AG10803 (cell line): ENCODE data around the gene FHIT.

ENCODE experiments used
- DNase-seq: peaks from one replicate; pipeline ENCODE4 v3.0.0; 2010; ENCODE audit warnings: low read depth
- H3K4me3 ChIP-seq: 2 replicates; pipeline ENCODE4 v1.5.1; 2011; ENCODE audit warnings: mild to moderate bottlenecking, low read length, control low read depth
- CTCF ChIP-seq: conservative IDR thresholded peaks from 2 replicates; pipeline ENCODE4 v1.5.1; 2011; ENCODE audit warnings: mild to moderate bottlenecking, low read length, control low read depth, inconsistent platforms

The FHIT gene

DNA sequence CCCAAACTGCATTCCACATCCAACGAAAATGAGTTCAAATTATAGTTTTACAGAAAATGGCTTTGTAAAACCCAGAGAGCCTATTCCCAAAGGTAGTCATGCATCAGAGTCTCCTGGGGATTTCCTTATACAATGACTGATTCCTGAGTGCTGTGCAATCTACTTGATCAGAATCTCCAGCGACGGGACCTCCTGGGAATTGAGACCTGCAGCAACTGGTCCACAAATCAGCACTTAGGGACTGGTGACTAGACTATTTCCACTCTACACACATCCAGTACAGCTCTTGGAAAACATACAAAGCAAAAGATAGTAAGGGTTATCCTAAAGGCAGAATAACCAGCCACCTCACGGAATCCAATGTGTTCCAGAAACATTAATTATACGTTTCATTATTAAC is 1330.4 kb downstream of the FHIT start:
- TF ChIP-seq CTCF = no peak
- no peak for DNase-seq
- H3K4me3 ChIP-seq = no peak overlapping the region

GRCh38 chr3:59919586-59919985 is 1331.7 kb downstream of the FHIT start:
- H3K4me3 ChIP-seq = no peak overlapping the region
- TF ChIP-seq CTCF = no peak
- DNase-seq = no peak

GRCh38 chr3:59914251-59914650 is 1337.0 kb downstream of the FHIT start:
- TF ChIP-seq CTCF = no peak
- H3K4me3 ChIP-seq = no peak overlapping the region
- no peak for DNase-seq

DNA sequence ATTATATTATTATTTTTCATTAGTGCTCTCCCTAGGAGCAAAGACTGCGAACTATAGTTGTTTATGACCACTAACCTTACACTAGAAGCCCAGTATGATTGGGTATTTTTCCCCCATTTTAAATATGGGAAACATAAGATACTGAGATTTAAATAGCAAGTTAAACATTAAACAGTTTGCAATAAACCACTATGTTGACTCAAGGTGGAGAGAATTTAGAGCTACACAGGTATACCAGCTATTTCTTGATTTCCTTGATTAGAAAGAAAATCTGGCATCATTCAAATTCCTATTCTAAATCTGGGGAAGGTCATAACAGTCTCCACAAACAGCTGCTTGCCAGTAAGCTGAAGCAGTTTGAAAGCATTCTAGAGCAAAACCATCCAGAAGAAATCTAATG is 1337.6 kb downstream of the FHIT start:
- no peak for TF ChIP-seq CTCF
- DNase-seq = no peak
- H3K4me3 ChIP-seq = no peak overlapping the region

- H3K4me3 ChIP-seq = no peak overlapping the region
- DNase-seq = no peak
- no peak for TF ChIP-seq CTCF
Observed at GRCh38 chr3:59908701-59909100, 1342.6 kb downstream of the FHIT start.

DNA sequence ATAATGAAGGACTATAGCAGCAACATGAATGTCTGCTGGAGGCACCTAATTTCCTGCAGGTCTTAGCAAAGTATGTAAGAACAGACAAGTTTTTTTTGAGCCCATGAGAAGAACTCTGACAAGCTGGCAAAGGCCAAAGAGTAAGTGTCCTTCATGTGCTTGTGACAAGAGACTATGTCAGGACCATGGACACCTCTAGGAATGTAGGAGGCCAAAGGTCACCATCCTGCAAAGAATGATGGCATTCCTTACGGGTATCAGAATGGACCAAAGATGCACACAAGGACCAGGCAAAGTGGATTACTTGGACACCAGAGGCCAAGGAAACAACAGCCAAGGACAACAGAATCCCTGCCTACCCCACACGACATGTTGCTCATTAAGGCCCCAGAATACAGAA is 1343.0 kb downstream of the FHIT start:
- no peak for DNase-seq
- no peak overlapping the region for H3K4me3 ChIP-seq
- TF ChIP-seq CTCF = no peak

- no peak for DNase-seq
- no peak overlapping the region for H3K4me3 ChIP-seq
- TF ChIP-seq CTCF = no peak
Observed at GRCh38 chr3:59904296-59904695, 1347.0 kb downstream of the FHIT start.
